Large intestine (tissue), 1 donor: ENCODE measurements around the gene PPP1R3G. TPM values are rescaled to one million over a fixed set of nuclear protein-coding genes. Genes with fewer than 3 reads are reported as not detected.

ENCODE experiments used
- polyA plus RNA-seq: library from polyadenylated mRNA; unstranded; fragments of 120-200 nt; gene quantifications from one replicate; pipeline ENCODE4 v1.2.1, GENCODE V29; 2013

PPP1R3G gene
- polyA plus RNA-seq, 1 donor: 2.4 TPM

Other genes starting within 250 kb of the PPP1R3G start
- 12.2 TPM for gene RPP40, start 81.3 kb upstream of the PPP1R3G start, polyA plus RNA-seq
- gene LYRM4, start 175.6 kb downstream of the PPP1R3G start, polyA plus RNA-seq: 26.7 TPM
- gene FARS2, start 176.2 kb downstream of the PPP1R3G start, polyA plus RNA-seq: 14.3 TPM